IMR-90 (cell line): ENCODE data around the gene REST. TPM values are rescaled to one million over a fixed set of nuclear protein-coding genes. Genes with fewer than 3 reads are reported as not detected.

ENCODE experiments used
- NFE2L2 ChIP-seq: fragments of 150-350 bp; IDR thresholded peaks from 2 replicates; pipeline ENCODE4 v1.6.1; 2016; ENCODE audit warnings: low read depth, mild to moderate bottlenecking, low read length
- RCOR1 ChIP-seq: IDR thresholded peaks from 2 replicates; pipeline ENCODE4 v1.6.1; 2012; ENCODE audit warnings: mild to moderate bottlenecking, low read length, improper control_type of control experiment; ENCODE audit not compliant: insufficient replicate concordance
- SMC3 ChIP-seq: fragments of 150-350 bp; IDR thresholded peaks from 2 replicates; pipeline ENCODE4 v1.6.1; 2016; ENCODE audit warnings: low read depth, mild to moderate bottlenecking, antibody characterized with exemption, low read length, moderate library complexity
- polyA plus RNA-seq, 3 experiments: library from polyadenylated mRNA; depleted of rRNA; stranded (reverse); fragments of >200 nt; gene quantifications; 2 replicates each; pipeline ENCODE4 v1.2.3, GENCODE V29; 2012; ENCODE audit warnings: low replicate concordance in 1 of 3
- total RNA-seq: library from RNA; depleted of rRNA; stranded (reverse); fragments of >200 nt; gene quantifications from 2 replicates; pipeline ENCODE4 v1.2.3, GENCODE V29; 2012

The REST gene
- total and polyA plus RNA-seq, 2 of the 4 experiments (the other 2 are of a cell fraction): 10.0 to 66.9 TPM

DNA sequence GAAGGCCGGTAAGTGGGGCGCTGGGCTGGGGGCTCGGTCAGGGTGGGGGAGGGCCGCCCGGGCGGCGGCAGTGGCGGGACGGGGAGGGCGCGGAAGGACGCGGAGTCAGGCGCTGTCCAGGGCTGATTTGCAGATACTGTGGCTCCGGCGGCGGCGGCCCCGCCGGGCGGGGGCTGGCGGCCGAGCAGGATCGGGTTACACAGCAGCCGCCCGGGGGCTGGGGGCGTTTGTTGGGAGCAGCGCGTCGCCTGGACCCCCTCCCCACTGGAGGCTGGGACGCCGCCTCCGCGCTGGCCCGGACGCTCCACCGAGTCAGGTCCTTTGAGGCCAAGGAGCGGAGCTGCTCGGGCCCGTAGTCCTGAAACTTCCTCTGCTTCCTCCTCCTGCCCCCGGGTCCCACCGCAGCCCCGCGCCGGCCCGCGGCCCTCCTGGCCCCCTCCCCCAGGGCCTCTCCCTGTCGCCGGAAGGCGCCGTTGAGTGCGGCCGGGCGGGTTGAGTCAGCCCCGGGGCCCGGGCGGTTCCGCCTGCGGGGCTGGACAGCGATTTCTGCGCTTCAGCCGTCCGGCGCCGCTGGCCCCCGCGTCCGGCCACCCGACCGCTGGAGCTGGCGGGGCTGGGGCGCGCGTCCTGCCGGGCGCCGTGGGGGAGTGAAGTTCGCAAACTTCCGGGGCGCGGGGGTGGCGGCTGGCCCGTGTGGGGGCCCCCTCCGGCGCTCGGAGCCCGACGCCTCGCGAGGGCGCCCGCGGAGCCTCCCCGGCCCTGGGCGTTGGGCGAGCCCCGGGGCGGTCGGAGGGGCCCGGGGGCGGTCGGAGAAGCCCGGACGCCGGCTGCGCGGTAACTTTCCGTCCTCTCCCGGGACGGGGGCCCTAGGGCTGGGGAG, 746 bp downstream of the REST start (continued):
- TF ChIP-seq RCOR1: no peak
- no peak for TF ChIP-seq SMC3
- TF ChIP-seq NFE2L2: no peak
